NCI-H1436 treated with DMSO at 0.1 percent for 48 hours (cell line): ENCODE data around the gene KCTD11.

Experiments
- DNase-seq: peaks from one replicate; lab custom pipeline; 2025; lab: John Stamatoyannopoulos, UW

Gene KCTD11

GRCh38 chr17:7379134-7379533, 27.2 kb downstream of the KCTD11 start:
- DNase-seq: no peak

- no peak for DNase-seq
Observed at GRCh38 chr17:7380321-7380720, 28.4 kb downstream of the KCTD11 start.

- no peak for DNase-seq
Observed at GRCh38 chr17:7380855-7381683, 29.1 kb downstream of the KCTD11 start, which contains the start of gene TNK1. Gene TNK1, plus strand, starts transcription at chr17:7381089. Its CDS starts 1,838 bp downstream, at chr17:7382927.

- DNase-seq: no peak
Observed at GRCh38 chr17:7382901-7383300, 30.9 kb downstream of the KCTD11 start.

- DNase-seq: no peak
Observed at GRCh38 chr17:7383371-7383741, 31.4 kb downstream of the KCTD11 start.

- no peak for DNase-seq
Observed at GRCh38 chr17:7383742-7384488, 32.0 kb downstream of the KCTD11 start.

- DNase-seq: no peak
Observed at GRCh38 chr17:7384489-7385081, 32.6 kb downstream of the KCTD11 start.

- DNase-seq: no peak
Observed at GRCh38 chr17:7388856-7389255, 36.9 kb downstream of the KCTD11 start.

- no peak for DNase-seq
Observed at GRCh38 chr17:7389924-7390910, 38.3 kb downstream of the KCTD11 start.

GRCh38 chr17:7391307-7391706, 39.3 kb downstream of the KCTD11 start:
- no peak for DNase-seq

- no peak for DNase-seq
Observed at GRCh38 chr17:7392696-7393612, 41.0 kb downstream of the KCTD11 start.

GRCh38 chr17:7393613-7394451, 41.9 kb downstream of the KCTD11 start:
- DNase-seq: no peak

- no peak for DNase-seq
Observed at GRCh38 chr17:7394452-7395191, 42.7 kb downstream of the KCTD11 start, which contains the start of gene PLSCR3. Gene PLSCR3, minus strand, starts transcription at chr17:7394525. Its CDS starts 415 bp downstream, at chr17:7394110.

GRCh38 chr17:7396147-7396546, 44.2 kb downstream of the KCTD11 start:
- DNase-seq: no peak

- DNase-seq: no peak
Observed at GRCh38 chr17:7398612-7399011, 46.6 kb downstream of the KCTD11 start.

GRCh38 chr17:7403043-7403726, 51.2 kb downstream of the KCTD11 start:
- DNase-seq: no peak

GRCh38 chr17:7403727-7403976, 51.7 kb downstream of the KCTD11 start:
- no peak for DNase-seq

GRCh38 chr17:7403977-7404736, 52.2 kb downstream of the KCTD11 start, which contains the start of gene TMEM256:
Gene TMEM256, minus strand, starts transcription at chr17:7404097. Its CDS starts 13 bp downstream, at chr17:7404084.
- DNase-seq: peak; percentile 96
